Suprapubic skin (tissue), 4 donors: Measurements from ENCODE around the gene ATOH8.

Experiments used
- CTCF ChIP-seq, 2 donors: fragments of 200-600 bp in 1 of 2; fragments of 450-650 bp in 1 of 2; sonication (generic) in 1 of 2; IDR thresholded peaks; one replicate each; pipeline ENCODE4 v1.5.1; 2016 to 2019; ENCODE audit warnings: antibody characterized with exemption in 2 of 2, mild to moderate bottlenecking in 1 of 2, moderate library complexity in 1 of 2
- EP300 ChIP-seq: sonication (generic); formaldehyde crosslinking; IDR thresholded peaks from one replicate; pipeline ENCODE4 v1.6.1; 2017; ENCODE audit warnings: antibody characterized with exemption
- POLR2A ChIP-seq, 2 donors: fragments of 450-650 bp; IDR thresholded peaks; one replicate each; pipeline ENCODE4 v1.6.1; 2017; ENCODE audit warnings: antibody characterized with exemption in 2 of 2, mild to moderate bottlenecking in 2 of 2, moderate library complexity in 2 of 2
- POLR2AphosphoS5 ChIP-seq, 3 donors: sonication (generic); formaldehyde crosslinking; IDR thresholded peaks; one replicate each; pipeline ENCODE4 v1.6.1; 2017; ENCODE audit warnings: antibody characterized with exemption in 3 of 3

- TF ChIP-seq CTCF (IDR thresholded peaks at IDR 0.05) (no peak), POLR2A (IDR thresholded peaks at IDR 0.05) (no peak), EP300 (no peak), POLR2AphosphoS5 (IDR thresholded peaks at IDR 0.05) (no peak)
Measured at GRCh38 chr2:85787981-85788340, 34.2 kb downstream of the ATOH8 start.
